HG02943 (cell line): Measurements from ENCODE around the gene RASA2.

Experiments
- ATAC-seq: cut with Tn5 transposase; IDR thresholded peaks from one replicate; pipeline ENCODE4 v1.9.1; 2021; ENCODE audit warnings: mild to moderate bottlenecking, low read depth, moderate library complexity; ENCODE audit not compliant: unreplicated experiment

RASA2 gene

DNA sequence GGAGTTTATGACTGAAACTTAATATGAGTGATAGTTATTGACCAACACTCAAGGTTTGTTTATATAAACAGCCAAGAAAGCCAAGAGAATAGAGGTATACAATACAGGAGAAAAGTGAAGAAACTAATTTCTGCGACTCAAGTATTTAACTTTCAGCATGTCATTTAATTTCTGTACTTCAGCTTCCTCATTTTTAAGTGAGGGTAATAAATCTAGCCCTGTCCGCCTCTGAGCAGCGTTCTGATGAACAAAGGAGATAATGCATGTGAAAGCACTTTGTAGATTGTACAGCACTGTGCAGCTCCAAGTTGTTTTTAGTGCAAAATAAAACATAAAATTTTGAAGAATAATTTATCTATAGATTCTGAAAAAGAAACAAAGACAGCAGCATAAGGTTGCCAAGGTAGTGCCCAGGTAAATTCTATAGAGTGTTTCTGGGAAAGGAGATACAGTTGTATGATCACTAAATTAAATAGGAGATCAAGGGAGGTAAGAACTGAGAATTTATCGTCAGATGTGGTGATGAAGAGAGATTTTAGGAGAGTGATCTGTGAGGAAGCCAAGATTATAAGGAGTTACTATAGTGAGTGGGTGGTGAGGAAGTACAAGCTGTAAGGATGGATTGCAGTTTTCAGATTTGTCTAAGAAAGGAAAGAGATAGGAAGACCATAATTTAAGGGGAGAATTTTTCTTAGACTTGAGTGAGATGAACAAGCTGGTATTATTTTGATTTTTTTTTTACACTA, 71.3 kb downstream of the RASA2 start:
- ATAC-seq = no peak

DNA sequence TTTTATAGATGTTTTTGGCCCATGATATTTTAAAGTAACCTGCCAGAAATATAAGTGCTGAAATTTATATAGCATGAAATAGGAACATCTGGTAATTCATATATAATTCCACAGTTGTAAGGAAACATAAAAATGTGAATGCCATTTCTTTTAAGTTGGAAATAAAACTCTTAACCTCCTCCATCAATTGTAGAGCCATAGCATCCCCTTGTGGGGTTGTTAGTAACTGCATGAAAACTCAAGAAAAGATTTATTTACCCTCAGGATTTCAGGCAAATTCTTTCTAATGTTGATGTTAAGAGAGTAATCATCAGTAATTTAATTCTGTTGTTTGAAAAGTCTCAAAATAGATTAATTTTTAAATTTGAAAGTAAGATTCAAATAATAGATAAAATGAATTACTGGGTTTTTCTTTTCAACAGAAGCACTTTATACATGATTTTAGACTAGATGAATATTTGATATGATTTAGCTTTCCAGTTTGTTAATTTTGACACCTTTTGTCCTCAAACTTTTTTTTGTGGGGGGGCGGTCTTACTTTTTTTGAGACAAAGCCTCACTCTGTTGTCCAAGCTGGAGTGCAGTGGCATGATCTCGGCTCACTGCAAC, 74.7 kb downstream of the RASA2 start:
- no peak for ATAC-seq

DNA sequence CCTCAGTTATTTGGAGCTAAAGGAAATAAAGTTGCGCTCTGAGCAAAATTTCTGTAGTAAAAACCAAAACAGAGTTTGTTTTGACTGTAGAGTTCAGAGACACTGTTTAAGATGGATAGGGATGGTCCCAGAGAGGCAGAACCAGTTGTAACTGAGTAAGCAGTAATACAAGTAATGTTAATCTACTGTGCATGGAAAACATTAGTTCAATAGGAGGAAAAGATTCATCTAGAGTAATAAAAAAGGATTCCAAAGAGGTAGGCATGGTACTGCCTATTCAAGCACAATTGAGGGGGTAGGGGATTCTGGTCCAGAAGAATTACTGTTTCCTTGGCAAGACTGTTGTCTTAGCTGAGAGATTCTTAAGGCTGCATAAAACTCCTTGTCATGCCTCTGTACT, 77.4 kb downstream of the RASA2 start:
- ATAC-seq = no peak

DNA sequence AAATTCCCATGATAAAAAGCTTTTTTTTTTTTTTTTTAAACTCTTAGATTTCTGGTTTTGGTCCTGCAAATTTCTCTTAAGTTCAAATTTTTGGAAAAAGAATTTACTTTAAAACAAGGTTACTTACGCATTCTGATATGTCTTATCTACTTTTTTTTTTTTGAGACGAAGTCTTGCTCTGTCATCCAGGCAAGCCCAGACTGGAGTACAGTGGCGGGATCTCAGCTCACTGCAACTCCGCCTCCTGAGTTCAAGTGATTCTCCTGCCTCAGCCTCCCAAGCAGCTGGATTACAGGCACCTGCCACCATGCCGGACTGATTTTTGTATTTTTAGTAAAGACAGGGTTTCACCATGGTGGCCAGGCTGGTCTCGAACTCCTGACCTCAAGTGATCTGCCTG, 83.2 kb downstream of the RASA2 start:
- no peak for ATAC-seq

DNA sequence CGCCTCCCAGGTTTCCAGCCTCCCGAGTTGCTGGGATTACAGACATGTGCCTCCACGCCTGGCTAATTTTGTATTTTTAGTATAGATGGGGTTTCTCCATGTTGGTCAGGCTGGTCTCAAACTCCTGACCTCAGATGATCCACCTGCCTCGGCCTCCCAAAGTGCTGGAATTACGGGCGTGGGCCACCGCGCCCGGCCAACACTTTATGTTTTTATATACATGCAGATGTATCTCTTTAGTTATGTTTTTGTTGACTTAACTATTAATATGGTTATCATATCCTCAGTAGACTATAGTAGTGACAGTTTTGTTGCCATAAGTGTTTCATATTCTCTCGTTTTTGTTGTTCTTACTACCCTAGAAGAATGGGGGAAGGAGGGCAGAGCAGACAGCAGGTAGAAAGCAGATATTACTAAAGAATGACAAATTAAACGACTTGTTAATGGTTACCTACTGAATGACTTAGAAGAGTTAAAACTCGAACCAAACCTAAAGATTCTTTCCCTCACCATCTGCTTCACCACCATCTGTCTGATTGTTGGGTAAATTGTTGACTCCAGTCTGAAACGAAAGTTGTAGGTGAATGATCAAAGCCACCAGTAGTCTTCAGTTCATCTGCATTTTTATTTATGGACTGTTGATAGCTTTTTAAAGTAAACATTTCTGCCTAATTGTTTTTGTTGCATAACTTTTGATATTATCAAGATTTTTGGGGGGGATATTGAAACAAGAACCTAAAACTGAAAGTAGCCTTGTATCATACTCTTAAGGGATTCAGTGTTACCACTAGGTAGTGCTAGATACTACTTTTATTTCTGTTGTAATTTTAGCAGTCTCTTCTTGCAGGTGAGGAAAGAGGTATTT, 89.3 kb downstream of the RASA2 start:
- ATAC-seq = no peak

DNA sequence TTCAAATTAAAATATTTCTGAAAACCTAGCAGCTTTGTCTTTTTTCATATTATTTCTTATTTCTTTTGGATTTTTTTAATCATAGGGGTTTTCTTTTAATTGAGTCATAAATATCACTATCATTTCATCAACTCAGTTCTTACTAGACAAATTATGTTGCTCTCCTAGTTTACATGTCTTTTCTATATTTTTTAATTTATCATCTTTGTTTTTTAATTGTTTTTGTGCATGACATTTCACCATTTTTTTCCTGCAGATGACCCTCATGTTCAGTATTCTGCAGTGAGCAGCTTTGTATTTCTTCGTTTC, 89.9 kb downstream of the RASA2 start:
- ATAC-seq = no peak

DNA sequence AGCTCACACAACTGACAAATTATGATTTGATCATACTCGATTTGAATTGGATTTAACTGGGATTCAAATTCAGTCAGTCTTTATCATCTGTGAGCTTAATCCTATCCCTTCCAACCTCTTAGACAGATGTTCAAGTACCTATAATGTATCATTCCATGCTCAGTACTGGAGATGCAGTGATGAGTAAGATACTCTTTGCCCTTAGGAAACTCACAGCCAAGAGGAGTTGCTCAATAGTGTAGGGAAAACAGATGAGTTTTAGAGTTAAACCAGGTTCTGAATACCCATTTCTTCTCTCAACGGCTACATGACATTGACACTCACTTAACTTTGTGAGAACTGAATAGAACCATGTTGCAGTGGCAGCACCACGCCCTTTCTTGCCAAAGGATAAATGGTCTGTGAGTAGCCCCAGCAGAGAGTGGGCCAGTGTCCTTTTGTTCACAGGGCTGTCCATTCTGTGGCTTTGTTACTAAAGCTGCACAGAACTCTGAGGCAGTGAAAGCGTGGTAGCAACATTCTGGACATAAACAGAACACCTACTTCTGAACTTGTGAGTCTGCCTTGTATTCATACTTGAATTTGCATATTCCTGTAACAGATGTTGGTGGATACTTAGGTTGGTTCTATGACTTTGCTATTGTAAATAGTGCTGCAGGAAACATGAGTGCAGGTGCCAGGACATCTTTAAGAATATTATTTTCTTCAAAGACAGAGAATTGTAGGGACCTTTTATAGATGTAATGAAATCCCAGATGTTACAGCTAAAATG, 91.6 kb downstream of the RASA2 start:
- ATAC-seq = no peak

DNA sequence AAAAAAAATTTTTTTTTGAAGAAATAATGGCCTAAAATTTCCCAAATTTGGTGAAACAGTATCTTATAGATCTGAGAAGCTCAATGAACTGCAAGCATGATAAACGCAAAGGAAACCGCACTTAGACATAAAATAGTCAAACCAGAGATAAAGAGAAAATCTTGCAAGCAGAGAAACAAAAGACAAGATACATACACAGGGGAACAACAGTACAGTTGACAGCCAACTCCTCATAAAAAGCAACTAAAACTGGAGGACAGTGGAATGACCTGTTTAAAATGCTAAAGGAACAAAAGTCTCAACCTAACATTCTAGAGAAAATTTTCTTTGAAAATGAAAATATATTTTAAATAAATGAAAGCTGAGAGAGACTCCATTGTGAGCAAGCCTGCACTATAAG, 107.5 kb downstream of the RASA2 start:
- no peak for ATAC-seq

DNA sequence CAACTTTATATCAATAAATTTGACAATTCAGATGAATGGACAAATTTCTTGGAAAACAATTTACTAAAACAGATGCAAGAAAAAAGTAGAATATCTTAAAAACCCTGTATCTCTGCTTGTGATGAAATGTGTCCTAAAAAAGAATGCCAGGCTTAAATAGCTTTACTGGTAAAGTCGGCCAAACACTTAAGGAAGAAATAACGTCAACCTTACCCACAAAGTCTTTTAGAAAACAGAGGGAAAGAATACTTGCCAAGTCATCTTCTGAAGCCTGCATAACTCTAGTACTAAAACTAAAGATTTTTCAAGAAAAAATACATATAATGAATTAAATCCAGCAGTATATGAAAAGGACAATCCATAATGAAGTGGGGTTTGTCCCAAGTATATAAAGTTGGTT, 111.1 kb downstream of the RASA2 start:
- ATAC-seq = no peak

DNA sequence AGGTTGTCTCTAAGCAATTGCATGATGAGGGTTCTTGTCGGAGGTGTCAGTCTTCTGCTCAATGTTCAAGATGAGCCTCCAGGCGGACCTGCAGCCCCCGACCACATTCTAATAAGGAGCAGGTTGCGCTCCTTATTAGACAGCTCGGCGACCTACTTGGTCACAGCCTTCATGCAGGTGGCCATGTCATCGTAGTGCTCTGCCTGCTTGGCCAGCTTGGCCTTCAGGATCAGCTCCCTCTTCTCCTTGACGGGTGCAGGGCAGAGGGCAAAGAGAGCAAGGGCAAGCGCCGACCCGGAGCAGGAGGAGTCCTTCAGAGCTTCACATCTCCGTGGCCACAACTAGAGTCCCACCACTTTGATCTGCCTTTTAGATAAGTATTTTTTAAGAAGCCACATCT, 113.5 kb downstream of the RASA2 start:
- no peak for ATAC-seq

DNA sequence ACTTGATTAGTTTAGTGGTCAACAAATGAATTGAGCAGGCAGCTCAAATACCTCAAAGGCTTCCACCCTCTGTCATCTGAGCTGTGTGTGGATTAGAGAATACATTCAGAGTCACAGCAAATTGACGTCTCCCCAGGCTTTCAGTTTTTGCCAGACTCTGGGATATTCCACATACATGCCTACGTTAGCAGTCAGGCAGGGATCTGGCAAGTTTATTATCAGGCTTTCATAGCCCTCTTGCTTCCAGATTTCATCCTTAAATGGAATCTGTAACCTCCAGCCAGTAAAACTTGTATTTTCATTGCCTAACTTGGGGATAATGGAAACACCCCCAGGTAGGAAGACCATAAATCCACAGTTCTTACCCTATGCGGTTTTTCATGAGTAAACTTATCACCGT, 115.9 kb downstream of the RASA2 start:
- ATAC-seq = no peak

DNA sequence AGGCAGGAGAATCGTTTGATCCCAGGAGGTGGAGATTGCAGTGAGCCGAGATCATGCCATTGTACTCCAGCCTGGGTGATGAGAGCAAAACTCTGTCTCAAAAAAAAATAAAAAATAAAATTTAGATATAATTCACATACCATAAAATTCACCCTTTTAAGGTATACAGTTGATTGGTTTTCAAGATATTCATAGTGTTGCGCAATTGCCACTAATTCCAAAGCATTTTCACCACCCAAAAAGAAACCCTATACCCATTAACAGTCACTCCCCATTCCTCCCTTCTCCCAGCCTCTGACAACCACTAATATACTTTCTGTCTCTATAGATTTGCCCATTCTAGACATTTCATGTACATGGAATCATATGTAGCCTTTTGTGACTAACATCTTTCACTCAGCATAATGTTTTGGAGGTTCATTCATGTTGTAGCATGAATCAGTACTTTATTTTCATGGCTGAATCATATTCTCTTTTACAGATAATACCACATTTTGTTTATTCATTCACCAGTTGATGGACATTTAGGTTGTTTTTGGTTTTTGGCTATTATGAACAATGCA, 116.7 kb downstream of the RASA2 start:
- no peak for ATAC-seq

DNA sequence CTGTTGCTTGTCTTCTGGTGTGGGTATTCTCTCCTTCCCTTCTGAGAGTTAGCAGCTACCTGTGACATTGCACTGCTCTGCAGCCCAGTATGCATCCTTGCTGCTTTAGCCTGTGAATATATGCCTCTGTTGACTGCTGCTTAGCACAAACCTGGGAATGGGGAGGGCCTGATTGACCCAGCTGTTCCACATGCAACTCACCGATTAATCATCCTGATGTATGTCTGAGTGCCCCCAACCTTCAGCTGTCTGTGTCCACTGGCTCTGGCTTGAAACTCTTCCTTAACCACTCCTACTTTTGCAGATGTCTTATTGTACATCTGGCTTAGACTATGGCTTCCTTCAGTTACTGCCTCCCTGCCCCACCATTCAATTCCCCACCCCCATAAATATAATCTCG, 119.1 kb downstream of the RASA2 start:
- no peak for ATAC-seq

DNA sequence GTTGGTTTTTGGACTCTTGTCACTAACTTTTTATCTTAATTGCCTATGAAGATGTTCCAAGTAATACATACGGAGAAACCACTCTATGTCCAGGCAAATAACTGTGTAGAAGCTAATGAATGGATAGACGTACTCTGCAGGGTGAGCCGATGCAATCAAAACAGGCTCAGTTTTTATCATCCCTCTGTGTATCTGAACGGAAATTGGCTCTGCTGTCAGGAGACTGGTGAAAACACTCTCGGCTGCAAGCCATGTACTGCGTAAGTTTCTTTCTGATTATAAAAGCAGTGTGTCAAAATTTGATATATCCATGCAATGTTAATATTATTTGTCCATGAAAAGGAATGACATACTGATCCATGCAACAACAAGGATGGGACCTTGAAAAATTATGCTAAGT, 121.6 kb downstream of the RASA2 start:
- no peak for ATAC-seq

DNA sequence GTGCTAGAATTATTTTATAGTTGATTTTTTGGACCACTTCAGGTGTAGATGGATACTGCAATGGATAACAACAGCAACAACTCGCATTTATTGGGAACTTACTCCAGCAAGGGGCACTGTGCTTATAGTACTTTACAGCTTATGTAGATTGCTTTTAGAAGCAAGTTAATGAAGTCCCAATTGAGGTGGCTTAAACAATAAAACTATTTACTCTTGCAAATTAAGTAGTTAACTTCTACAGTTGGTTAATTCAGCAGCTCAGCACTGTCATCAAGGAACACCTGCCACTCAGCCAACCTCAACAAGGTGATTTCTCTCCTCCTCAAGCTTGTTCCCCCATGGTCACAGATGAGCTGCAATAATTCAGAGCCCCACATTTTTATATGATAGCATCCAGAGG, 124.1 kb downstream of the RASA2 start:
- no peak for ATAC-seq

DNA sequence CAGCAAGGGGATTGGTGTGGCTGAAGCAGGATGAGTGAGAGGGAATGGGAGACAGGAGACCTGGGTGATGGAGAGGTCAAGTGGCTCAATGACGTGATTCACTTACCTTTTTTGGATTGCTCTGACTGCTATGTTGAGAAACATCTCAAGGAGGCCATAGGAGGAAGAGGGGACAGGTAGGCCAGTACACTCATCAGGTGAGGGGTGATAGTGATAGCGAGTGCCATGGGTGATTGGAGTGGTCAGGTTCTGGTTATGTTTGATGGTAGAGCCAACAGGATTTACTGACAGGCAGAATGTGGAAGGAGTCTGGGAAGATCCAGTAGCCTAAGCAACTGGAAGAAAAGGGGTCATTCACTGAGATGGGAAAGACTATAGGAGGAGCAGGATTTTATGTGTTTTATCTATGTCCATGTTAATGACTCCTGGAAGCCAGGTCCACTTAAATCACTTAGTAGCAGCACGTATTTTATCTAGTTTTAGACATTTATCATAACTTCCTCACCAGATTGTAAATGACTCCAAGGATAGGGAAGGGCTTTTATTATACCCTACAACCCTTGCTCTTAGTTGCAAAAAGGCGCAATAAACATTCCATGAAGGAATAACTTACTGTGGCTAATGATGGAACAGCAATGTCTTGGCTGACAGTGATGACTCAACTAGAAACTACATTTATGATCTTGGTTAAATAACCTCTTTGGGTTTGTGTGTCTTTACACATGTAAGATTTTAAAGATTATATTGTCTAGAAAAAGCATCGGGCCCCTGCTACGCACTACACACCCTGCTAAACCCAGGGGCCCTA, 131.5 kb downstream of the RASA2 start:
- ATAC-seq = no peak

DNA sequence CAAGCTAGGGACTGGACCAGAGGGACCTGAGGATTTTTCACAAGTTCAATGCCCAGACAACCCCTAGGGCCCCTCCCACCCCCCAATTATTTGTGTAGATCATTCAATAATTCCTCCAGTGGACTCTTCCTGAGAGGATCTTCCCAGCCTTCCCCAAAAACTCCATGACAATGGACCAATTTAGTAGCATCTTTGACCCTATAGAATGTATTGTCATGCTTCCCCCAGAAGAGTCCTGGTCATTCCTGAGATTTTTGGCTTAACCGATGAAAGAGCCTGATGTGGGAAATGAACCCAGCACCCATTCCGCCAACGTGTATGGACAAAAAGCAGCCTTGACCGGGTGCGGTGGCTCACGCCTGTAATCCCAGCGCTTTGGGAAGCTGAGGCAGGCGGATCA, 132.1 kb downstream of the RASA2 start:
- no peak for ATAC-seq

DNA sequence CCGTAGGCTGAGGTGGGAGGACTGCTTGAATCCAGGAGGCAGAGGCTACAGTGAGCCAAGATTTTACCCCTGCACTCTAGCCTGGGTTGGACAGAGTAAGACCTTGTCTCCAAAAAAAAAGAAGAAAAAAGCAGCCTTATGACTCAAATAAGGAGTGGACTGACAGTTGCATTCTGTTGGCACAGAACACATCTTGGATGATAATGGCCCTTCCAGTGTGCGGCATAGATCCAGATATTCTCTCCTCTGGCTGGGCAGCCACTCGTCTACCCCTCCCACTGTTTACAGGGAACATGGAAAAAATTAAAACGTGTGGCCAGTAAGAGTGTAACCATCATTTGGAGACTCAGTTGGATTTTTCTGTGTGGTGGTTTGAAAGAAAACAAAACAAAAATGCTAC, 132.6 kb downstream of the RASA2 start:
- ATAC-seq = no peak

DNA sequence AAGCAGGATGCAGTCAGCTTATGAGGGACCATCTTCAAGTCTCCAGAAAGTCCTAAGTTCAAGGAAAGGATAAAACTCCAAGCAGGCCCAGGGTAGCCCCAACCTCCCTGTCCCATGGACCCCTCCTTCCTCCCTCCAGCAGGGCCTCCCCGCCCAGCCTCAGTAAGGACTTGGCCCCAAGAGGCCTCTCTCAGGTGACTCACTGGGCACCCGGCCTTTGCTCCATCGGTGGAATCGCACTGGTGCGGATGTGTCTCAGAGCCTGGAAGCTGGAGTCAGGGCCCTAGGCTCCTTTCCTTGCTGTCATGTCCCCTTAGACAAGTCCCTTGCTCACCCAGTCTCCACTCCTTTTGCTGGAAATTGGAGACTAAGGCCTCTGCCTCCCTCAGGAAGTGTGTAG, 136.9 kb downstream of the RASA2 start:
- ATAC-seq = no peak

DNA sequence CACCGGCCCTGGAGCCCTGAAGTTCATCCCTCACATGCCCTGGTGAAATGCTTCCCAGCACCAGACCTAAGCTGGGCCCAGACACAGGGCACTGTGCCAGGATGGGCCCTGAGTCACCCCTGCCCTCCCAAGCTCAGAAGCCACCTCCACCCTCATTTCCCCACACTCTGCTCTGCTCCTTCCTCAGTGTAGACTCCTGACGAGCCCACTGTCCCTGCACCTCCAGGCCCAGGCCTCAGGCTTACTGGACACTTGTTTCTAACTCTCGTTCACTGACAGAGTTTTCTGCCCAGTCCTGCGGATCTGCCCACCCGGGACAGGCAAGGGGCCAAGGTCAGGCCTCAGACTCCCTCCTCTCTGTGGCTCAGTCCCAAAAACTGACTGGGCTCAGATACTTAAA, 138.7 kb downstream of the RASA2 start:
- no peak for ATAC-seq
